Right kidney (tissue), 1 donor: Measurements from ENCODE around the gene HDAC4.

Experiments
- DNase-seq: peaks from one replicate; pipeline ENCODE4 v3.0.0-alpha.2; 2016

HDAC4 gene

DNA sequence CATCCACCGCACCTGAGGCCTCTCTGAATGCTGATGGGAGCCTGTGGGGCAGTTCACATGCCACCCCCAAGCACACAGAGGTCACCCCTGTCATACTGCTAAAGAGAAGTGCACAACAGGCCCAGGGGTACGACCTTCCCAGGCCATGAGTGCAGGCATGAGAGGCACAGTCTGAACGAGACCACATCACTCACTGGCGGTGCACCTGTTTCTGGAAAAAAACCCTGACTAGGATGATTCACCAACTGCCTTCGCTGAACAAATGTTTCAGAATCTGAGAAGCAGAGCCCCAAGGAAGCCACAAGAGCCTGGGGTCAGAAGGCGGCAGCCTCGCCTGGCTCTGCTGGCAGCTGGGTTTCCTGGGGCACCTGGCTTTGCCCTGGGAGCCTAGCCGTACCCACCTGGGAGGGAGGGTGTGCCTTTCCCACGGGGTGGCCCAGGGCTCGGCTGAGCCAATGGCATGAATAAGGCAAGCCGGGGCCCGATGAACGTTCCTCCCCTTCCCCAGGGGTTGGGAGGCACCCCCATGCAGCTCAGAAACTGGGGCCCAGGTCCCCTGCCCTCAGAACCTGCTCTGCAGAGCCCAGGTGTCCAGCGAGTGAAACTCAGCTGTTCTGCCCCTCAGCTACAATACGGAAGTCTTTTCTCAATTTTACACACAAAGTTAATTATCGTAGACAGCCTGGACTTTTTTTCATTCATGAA, 73.8 kb downstream of the HDAC4 start:
- DNase-seq, result no peak

- no peak for DNase-seq
Measured at GRCh38 chr2:239324456-239324855, 76.4 kb downstream of the HDAC4 start.

DNA sequence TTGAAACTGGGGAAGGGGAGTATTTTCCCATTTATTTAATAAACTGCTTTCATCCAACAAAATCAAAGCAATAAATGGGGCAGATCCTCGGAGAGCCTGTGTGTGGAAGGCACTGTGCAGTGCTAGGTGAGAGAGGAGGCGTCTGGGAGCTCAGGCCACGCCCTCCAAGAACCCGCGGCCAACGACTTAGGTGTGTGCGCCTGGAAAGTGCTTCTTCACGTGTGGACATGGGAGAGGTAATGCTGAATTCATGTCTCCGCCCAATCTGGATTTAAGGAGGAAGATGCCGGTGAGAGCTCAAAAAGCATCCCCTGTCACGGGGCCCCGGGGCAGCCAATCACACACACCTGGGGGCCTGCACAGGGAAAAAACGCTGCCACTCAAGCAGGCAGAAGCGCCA, 77.4 kb downstream of the HDAC4 start:
- DNase-seq, result no peak

DNA sequence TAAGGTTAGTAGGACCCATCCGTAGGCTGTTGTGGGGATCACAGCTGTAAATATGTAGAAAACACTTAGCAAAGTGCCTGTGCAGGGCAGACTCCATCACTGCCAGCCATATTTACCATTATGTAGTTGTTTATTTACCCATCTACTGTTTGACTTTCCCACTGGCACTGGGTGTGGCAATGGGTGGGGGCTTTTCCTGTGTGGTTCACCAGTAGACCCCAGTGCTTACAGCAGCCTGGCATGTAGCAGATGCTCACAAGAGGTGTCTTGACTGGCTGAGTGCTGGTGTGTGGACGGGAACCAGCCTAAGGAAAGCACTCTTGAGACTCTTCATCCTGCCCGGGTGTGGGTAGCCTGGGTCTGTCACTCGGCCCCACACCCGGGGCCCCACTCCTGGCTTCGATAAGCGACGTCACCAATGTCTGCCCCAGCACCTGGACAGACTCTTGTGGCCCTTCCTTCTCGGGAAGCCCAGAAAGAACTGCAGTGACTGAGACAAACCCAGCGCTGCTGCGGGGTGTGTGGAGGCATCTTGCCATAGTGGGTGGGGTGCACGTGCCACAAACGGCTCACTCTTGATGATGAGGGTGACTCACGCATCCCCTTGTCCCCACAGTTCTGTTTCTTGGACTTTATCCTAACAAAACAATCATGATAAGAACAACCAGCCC, 78.3 kb downstream of the HDAC4 start:
- DNase-seq, result no peak

DNA sequence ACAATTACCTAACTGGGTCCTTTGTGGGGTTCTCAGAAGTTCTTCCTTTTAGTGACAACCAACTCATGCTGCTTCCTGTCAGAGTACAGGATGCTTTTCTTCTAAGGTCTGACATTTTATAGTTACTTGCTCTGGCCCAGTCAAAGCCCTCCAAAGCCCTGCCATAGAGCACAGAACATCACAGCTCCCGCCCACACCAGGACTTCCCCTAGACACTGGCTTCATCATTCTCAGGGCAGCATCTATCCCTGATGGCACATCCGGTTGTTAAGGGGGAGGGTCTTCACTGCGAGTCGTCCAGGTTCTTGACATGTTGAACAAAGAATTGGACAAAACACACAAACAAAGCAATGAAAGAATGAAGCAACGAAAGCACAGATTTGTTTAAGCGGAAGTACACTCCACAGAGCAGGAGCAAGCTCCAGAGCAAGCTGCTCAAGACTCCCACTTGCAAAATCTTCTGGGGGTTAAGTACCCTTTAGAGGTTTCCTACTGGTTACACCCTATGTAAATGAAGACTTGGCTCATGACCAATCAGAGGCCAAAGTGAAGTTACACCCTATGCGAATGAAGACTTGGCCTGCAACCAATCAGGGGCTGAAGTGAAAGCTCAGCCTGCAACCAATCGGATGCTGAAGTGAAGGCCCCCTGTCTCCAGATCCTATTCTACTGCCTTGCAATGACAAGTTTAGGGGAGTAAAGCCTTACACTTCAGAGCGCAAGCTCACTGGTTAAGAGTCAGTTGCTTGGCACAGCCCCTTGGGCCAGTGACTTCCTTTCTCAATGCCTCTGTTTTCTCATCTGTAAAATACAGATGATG, 79.0 kb downstream of the HDAC4 start:
- DNase-seq, result no peak

- DNase-seq, result no peak
Measured at GRCh38 chr2:239318790-239319661, 81.8 kb downstream of the HDAC4 start.

DNA sequence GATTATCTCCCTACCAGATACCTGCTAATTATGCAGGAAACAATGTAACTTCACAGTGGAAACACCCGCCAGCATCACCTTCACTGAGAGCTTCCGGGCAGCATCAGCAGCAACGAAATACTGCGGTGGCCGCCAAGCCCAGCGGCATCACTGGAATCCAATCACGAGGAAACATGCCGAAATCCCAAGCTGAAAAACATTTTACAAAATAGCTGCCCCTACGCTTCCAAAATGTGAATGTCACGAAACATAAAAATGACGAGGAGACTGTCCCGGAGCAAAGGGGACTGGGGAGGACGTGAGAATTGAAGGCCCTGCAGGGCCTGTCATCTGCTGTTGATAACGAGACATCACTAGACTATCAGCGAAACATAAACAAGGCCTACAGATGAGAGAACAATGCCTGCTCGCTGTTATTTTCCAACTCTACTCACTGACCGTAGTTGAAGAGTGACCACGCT, 82.6 kb downstream of the HDAC4 start:
- no peak for DNase-seq

DNA sequence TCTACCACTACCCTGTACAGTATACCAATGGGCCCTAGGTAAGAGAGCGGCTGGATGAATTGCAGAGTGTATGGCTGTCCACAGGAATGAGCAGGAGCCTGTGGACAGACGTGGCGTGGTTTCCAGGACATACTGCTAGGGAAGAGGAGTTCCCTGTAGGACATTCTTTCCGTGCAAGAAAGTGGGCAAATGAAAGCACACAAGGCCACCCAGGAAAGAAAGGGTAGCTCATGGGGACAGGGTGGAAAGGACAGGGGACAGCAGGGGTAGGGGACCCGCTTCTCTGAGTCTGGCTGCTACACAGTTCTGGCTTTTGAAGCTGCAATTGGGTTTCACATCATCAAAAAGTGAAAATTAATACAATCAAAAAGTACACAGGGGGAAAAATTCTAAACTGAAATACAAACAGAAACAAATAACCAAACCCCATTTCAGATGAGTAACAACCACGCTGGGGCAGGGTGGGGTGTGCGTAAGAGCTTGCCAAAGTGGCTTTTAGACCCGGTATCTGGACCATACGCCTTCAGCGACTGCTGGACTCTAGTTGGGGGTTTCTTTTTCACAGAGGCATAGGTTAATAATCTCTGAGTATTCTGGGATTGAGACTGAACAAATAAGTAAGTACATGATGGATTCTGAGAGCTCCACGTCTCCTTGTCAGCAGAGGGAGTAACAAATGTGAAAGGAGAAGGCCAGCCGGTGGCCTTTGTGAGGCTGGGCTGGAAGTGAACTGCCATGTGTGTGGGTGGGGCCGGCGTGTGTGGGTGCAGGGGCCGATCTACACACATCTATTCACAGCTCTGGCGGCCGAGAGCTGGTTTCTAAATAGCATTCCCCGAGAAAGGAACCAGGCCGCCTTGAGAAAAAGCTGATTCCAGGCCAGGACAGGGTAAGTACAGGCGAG, 84.0 kb downstream of the HDAC4 start:
- no peak for DNase-seq

DNA sequence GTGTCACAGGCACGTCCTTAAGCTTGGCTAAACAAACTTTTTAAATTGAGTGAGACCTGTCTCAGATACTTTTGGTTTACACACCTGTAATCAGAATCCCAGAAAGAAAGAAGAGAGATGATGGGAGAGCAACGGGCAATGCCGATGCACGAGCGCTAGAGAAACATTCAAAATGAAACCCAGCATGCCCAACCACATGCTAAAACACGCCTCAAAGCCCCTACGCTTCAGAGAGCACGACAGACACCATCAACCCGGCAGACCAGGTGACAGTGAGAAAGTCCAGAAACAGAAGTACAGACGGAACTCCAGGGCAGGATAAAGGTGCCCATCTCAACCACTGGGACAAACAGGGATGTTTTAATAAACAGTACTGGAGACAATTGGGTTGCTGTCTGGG, 85.5 kb downstream of the HDAC4 start:
- DNase-seq, result no peak

GRCh38 chr2:239313776-239314175, 87.0 kb downstream of the HDAC4 start:
- no peak for DNase-seq

GRCh38 chr2:239312741-239313667, 87.8 kb downstream of the HDAC4 start:
- DNase-seq, result no peak

GRCh38 chr2:239312081-239312511, 88.7 kb downstream of the HDAC4 start:
- DNase-seq, result peak; percentile 6

GRCh38 chr2:239311132-239312040, 89.4 kb downstream of the HDAC4 start:
- peak; percentile 46 for DNase-seq

DNA sequence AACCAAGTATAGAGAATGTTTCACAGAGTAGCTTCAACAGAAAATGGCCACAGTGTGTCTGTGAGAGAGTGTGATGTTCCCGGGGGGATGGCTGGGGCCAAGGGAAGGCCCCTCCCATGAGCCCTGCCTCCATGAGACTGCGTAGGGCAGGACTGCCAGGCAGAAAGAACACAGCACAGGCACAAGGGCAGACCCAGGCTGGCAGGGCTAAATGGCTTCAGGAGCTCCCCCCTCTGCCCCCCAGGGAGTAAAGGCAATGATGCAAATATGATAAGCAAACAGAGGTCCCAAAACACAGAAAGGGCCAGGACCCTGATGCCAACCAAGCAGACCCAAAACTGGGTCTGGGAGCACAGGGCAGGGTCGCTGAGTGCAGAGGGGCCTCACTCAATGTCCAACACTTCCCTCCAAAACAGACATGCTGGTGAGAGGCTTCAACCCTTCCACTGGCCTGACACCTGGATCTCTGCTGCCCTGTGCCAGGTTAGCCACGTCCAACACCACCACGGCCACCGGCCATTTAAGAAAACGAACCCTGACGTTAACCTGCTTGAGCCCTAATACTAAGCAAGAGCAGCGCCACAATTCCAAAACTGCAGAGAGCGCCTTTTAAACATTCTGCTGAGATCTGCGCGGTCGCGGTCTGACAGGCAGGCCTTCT, 90.3 kb downstream of the HDAC4 start:
- DNase-seq, result no peak

DNA sequence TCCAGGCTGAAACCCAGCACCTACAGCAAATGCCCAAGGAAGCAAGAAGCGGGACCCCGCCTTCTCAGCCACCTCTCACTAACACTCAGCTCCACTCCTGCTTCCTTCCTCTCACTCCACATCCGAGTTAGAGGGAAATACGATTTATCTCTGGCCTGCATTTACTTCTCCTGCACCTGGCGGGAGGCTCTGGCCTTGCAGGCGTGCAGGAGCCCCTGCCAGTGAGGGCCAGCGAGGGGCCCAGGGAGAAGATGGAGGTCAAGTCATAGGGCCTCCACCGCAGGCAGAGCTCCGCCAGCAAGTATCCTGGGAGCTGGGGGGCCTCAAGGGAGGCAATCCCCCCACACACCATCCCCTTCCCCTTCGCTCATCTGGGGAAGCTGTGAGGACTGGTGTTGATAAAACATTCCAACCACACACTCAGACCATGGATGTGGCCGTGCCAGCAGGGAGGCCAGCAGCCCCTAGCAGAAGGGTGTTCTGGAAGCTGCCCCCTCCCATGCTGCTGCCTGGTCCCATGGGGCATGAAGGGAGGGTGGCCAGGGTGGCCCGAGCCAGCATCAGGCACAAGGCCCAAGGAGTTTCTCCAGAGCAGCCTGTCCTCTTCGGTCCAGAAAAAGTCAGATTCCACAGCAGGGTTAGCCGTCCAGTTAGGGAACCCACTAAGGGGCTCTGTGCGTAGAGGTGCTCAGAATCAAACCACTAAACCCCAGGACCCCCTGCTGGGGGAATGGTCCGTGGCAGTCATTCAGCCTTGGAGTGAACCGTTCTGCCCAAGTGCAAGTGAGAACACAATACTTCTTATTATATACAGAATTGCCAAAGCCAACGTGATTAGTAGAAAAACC, 91.2 kb downstream of the HDAC4 start:
- no peak for DNase-seq

GRCh38 chr2:239308661-239309397, 92.0 kb downstream of the HDAC4 start:
- peak; percentile 39 for DNase-seq
